Osteocyte (in vitro differentiated cells): ENCODE results near the gene CKB. TPM values are rescaled to one million over a fixed set of nuclear protein-coding genes. Genes with fewer than 3 reads are reported as not detected.

Experiments used
- DNase-seq: peaks from one replicate; pipeline ENCODE4 v3.0.0; 2021; ENCODE audit warnings: mixed read lengths; ENCODE audit not compliant: unreplicated experiment; ENCODE audit errors: extremely low spot score
- H3K27ac Mint-ChIP-seq: one replicate; pipeline ENCODE4 v1.8.0; 2021; ENCODE audit warnings: mild to moderate bottlenecking, mixed read lengths; ENCODE audit not compliant: unreplicated experiment
- H3K27me3 Mint-ChIP-seq: one replicate; pipeline ENCODE4 v1.8.0; 2021; ENCODE audit warnings: mixed read lengths; ENCODE audit not compliant: unreplicated experiment
- H3K36me3 Mint-ChIP-seq: one replicate; pipeline ENCODE4 v1.8.0; 2021; ENCODE audit warnings: mixed read lengths; ENCODE audit not compliant: unreplicated experiment
- H3K4me1 Mint-ChIP-seq: one replicate; pipeline ENCODE4 v1.8.0; 2021; ENCODE audit warnings: mixed read lengths; ENCODE audit not compliant: unreplicated experiment
- H3K4me3 Mint-ChIP-seq: one replicate; pipeline ENCODE4 v1.8.0; 2021; ENCODE audit warnings: mild to moderate bottlenecking, moderate library complexity, mixed read lengths; ENCODE audit not compliant: unreplicated experiment
- H3K9me3 Mint-ChIP-seq: one replicate; pipeline ENCODE4 v1.8.0; 2021; ENCODE audit warnings: mixed read lengths; ENCODE audit not compliant: unreplicated experiment
- total RNA-seq: library from RNA; stranded (reverse); gene quantifications from 2 replicates; pipeline ENCODE4 v1.2.1, GENCODE V29; 2021
- TF ChIP-seq, protein P1 (sequence below): fragments of 200-600 bp; sonication (generic); IDR thresholded peaks from 2 replicates; pipeline ENCODE4 v1.5.0; 2021; ENCODE audit warnings: antibody characterized with exemption, mild to moderate bottlenecking, moderate library complexity

Gene CKB
- total RNA-seq, 1 donor from 2014 or later, result 25.4 TPM

DNA sequence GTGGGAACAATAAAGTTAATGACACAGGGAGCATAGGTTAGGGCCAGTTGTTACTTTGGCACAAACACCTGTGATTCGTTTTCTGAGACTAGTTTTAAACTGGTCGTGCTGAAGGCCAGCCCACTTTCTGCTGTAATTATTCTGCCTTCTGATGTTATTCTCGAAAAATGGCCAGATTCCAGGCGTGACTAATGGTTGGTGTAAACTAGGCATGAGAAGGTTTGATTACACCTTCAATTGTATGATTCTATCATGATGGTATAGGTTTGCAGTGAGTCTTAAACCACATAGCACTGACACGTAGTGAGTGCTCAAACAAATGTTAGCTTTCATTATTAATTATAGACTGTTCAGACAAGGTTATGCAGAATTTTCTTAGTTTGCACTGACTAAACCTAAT lies 39.0 kb downstream of the CKB start:
- Mint-ChIP-seq H3K4me1 (peaks cover 3% of the 10 kb centered on the region), H3K36me3 (peaks cover 28% of the 10 kb centered on the region), H3K27me3 (no peaks in the 10 kb centered on the region), H3K27ac (no peak overlapping the region), H3K4me3 (no peak overlapping the region), H3K9me3 (no peaks in the 10 kb centered on the region)
- TF ChIP-seq, protein P1, sequence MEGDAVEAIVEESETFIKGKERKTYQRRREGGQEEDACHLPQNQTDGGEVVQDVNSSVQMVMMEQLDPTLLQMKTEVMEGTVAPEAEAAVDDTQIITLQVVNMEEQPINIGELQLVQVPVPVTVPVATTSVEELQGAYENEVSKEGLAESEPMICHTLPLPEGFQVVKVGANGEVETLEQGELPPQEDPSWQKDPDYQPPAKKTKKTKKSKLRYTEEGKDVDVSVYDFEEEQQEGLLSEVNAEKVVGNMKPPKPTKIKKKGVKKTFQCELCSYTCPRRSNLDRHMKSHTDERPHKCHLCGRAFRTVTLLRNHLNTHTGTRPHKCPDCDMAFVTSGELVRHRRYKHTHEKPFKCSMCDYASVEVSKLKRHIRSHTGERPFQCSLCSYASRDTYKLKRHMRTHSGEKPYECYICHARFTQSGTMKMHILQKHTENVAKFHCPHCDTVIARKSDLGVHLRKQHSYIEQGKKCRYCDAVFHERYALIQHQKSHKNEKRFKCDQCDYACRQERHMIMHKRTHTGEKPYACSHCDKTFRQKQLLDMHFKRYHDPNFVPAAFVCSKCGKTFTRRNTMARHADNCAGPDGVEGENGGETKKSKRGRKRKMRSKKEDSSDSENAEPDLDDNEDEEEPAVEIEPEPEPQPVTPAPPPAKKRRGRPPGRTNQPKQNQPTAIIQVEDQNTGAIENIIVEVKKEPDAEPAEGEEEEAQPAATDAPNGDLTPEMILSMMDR, result no peak
- DNase-seq, result peak; percentile 15

DNA sequence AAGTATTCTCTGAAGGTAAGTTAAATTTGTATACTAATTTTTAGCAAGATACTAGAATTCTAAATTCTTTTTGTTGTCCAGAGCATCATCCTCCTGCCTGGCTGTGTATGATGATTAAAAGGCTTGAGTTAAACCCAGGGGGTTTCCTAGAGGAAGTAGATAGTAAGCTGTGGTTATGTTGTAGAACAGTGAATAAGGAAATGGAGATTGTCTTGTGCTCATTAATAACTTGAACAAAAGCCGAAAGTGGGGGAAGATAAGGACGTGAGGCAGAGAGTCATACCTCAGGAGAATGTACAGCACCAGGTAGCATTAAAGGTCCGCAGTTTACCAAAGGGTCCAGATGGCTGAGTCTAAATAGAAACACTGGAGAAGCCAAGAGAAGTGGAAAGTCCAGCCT lies 42.0 kb downstream of the CKB start:
- Mint-ChIP-seq H3K36me3 (peaks cover 42% of the 10 kb centered on the region), H3K4me3 (no peak overlapping the region)
- TF ChIP-seq, protein P1, result no peak

DNA sequence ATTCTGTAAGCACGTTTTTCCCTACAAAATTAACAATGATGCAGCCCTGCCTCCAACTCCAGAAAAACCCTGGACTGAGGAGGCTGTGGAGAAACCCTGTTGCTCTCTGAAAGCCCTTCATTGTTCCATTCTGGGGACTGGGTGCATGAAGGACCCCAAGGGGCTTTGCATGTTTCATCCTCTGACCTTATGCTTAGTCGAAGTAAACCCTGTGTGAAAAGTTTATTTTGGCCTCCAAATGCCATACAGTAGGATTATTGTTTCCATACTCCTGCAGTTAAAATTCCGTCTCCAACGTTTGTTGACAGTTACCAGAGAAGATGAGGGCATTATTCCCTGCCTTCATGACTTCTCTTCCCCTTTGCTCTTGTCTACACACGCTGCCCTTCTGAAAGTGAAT lies 46.0 kb downstream of the CKB start:
- Mint-ChIP-seq H3K27me3 (no peaks in the 10 kb centered on the region), H3K27ac (no peak overlapping the region), H3K4me1 (peaks cover 9% of the 10 kb centered on the region), H3K4me3 (no peak overlapping the region), H3K36me3 (peaks cover 46% of the 10 kb centered on the region), H3K9me3 (no peaks in the 10 kb centered on the region)
- peak; percentile 11 for DNase-seq
- TF ChIP-seq, protein P1, result no peak

More for the DNA sequence above, 42.0 kb downstream of the CKB start:
- no peaks in the 10 kb centered on the region for H3K27me3 Mint-ChIP-seq
- H3K4me1 Mint-ChIP-seq, result peaks cover 4% of the 10 kb centered on the region
- no peak overlapping the region for H3K27ac Mint-ChIP-seq
- peak; percentile 4 for DNase-seq
- no peaks in the 10 kb centered on the region for H3K9me3 Mint-ChIP-seq

GRCh38 chr14:103476065-103476464 lies 46.6 kb downstream of the CKB start:
- Mint-ChIP-seq H3K27ac (no peak overlapping the region), H3K36me3 (peaks cover 49% of the 10 kb centered on the region), H3K27me3 (no peaks in the 10 kb centered on the region), H3K9me3 (no peaks in the 10 kb centered on the region), H3K4me1 (peaks cover 9% of the 10 kb centered on the region), H3K4me3 (no peak overlapping the region)
- TF ChIP-seq, protein P1, result no peak
- DNase-seq, result peak; percentile 21

GRCh38 chr14:103474893-103475292 lies 47.7 kb downstream of the CKB start:
- H3K27ac Mint-ChIP-seq, result no peak overlapping the region
- no peaks in the 10 kb centered on the region for H3K9me3 Mint-ChIP-seq
- H3K4me3 Mint-ChIP-seq, result no peak overlapping the region
- TF ChIP-seq, protein P1, result no peak
- H3K4me1 Mint-ChIP-seq, result peaks cover 9% of the 10 kb centered on the region
- peak; percentile 15 for DNase-seq
- peaks cover 45% of the 10 kb centered on the region for H3K36me3 Mint-ChIP-seq
- H3K27me3 Mint-ChIP-seq, result no peaks in the 10 kb centered on the region
